PC-9 (cell line): ENCODE data around the gene GINS1.

Source experiments
- EZH2 ChIP-seq: fragments of 200-600 bp; sonication (generic); IDR thresholded peaks from 2 replicates; pipeline ENCODE4 v1.8.0; 2017; ENCODE audit warnings: antibody characterized with exemption, low read depth
- TF ChIP-seq, protein P1 (sequence below): fragments of 200-600 bp; sonication (generic); conservative IDR thresholded peaks from 2 replicates; pipeline ENCODE4 v1.6.1; 2017; ENCODE audit warnings: mixed run types, antibody characterized with exemption, mild to moderate bottlenecking, moderate library complexity

- TF ChIP-seq EZH2 = no peak
- TF ChIP-seq, protein P1, sequence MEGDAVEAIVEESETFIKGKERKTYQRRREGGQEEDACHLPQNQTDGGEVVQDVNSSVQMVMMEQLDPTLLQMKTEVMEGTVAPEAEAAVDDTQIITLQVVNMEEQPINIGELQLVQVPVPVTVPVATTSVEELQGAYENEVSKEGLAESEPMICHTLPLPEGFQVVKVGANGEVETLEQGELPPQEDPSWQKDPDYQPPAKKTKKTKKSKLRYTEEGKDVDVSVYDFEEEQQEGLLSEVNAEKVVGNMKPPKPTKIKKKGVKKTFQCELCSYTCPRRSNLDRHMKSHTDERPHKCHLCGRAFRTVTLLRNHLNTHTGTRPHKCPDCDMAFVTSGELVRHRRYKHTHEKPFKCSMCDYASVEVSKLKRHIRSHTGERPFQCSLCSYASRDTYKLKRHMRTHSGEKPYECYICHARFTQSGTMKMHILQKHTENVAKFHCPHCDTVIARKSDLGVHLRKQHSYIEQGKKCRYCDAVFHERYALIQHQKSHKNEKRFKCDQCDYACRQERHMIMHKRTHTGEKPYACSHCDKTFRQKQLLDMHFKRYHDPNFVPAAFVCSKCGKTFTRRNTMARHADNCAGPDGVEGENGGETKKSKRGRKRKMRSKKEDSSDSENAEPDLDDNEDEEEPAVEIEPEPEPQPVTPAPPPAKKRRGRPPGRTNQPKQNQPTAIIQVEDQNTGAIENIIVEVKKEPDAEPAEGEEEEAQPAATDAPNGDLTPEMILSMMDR = no peak
Observed at GRCh38 chr20:25378884-25379733, 28.4 kb upstream of the GINS1 start.
